Right forelimb (tissue), 1 donor: ENCODE data around the gene FIZ1.

ENCODE experiments used
- DNase-seq: peaks from one replicate; pipeline ENCODE4 v3.0.0-alpha.2; 2018

The FIZ1 gene

DNA sequence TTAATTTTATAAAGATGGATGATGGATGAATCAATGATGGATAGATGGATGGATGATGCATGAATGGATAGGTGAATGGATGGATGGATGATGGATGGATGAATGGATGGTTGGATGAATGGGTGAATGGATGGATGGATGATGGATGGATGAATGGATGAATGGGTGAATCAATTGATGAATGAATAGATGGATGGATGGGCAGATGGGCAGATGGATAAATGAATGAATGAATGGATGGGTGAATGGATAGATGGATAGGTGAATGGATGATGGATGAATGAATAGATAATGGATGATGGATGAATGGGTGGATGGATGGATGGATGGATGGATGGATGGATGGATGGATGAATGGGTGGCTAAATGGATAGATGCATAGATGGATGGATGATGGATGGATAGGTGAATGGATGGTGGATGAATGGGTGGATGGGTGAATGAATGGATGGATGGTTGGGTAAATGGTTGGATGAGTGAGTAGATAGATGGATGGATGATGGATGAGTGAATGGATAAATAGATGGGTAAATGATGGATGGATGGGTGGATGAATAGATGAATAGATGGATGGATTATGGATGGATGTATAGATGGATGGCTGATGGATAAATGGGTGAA is 31.5 kb downstream of the FIZ1 start:
- DNase-seq = no peak

DNA sequence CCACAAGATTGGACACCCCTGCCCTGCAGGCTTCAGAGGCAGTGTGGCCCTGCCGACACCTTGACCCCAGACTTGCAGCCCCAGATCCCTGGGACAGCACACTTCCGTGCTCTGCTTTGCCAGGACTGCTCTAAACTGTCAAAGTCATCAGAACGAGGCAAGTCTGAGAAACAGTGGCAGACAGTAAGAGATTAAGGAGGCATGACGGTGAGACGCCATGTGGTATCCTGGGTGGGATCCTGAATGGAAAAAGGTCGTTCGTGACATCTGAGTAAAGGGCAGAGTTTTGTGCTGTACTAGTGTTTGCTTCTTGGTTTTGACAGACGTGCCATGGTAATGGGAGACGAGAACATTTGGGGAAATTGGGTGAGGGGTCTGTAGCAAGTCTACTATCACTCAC is 32.5 kb downstream of the FIZ1 start:
- no peak for DNase-seq

DNA sequence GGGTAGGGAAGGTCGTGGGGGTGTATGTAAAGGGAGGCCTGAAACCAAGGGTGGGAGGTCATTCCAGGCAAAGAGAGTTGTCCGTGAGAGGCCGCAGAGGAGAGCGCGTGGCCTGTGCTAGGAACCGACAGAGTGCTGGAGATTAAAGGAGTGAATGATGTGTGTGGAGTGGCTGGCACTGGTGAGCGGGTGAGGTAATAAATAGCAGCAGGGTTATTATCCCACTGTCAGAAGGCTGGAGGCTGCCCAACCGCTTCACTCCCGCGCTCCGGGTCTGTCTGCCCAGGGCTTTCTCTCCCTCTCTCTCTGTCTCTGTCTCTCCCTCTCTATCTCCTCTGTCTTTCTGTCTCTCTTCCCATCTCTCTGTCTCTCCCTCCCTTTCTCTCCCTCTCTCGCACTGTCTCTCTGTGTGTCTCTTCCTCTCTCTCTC is 36.0 kb downstream of the FIZ1 start:
- DNase-seq = no peak

DNA sequence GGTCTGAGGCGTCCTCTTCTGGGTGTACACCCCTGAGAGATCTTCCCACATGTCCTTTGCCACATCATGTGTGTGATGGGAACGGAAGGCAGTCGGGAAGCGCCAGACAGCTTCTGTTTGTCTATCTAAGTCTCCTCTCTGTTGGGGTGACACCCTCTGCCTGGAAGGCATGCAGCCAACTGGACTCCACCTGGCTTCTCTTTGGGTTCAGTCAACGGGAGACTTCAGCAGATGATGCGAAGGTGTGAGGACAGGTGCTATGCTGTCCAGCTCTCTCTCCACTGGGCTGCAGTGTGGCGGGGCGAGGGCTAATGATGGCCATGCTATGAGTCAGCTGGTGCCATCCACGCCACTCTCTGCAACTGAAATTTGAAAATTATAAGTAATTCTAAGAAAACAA is 39.6 kb downstream of the FIZ1 start:
- DNase-seq = no peak

DNA sequence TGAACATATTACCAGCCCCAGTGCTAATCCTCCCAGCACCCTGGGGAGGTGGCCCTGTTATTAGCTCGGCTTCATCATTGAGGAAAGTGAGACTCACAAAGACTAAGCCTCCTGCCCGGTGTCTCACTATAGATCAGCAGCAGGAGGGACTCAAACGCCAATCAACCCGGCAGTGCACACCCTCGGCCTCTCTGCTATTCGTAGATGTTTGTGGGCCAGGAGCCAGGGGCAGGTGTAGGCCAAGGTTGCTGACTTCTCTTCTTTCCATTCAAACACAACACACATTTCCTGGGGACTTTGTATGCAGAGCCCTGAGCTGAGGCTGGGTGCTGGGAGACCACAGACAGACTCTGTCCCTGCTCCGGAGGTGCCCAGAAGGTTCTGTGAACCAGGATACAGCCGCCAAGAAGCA is 44.6 kb downstream of the FIZ1 start:
- DNase-seq = no peak

DNA sequence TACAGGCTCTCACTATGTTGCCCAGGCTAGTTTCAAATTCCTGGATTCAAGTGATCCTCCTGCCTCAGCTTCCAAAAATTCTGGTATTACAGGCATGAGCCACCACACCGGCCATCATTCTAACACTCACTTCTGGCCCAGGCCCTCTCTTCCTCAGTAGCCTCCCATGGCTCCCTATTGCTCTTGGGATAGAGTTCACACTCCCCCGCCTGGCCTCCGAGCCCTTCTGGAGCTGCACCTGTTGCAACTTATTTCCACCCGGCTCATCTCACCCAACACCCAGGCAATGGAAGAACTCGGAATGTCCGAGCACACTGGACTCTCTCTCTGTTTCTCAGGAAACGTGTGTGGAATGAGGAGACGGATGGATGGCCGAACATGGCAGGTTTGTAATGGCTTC is 45.0 kb downstream of the FIZ1 start:
- no peak for DNase-seq

DNA sequence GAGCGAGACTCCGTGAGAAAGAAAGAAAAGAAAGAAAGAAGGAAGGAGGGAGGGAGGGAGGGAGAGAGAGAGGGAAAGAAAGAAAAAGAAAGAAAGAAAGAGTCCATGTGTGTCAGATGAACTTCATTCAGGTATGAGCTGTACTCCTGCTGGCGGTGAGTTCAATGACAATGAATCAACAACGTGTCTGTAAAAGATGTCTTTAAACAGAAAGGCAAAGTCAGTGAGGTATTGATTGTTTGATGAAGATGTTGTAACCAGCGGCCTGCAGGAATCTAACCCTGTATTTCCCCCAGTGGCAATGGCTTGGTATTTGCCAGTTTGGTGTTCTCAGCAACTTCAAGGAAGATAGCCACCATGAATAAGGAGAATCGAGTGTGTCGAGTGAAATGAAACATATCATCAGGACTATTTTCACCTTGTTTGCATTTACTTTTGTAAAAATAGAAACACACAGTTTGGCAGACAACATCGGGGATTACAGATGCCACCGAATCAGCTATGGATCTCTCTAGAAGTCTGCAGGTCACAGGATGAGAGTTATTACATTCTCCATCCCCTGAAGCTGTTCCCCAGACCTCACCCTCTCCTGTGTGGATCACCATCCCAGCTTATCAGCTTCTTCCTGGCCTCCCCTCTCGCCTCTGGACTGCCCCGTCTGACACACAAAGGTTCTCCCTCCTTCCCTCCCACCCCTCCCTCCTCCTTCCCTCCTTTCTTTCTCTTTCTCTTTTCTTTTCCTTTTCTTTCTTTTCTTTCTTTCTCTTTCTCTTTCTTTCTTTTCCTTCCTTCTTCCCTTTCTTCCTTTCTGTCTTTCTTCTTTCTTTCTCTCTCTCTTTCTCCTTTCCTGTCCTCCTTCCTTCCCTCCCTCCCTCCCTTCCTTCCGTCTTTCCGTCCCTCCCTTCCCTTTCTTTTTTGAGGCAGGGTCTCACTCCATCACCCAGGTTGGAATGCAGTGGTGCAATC is 45.8 kb downstream of the FIZ1 start:
- DNase-seq = no peak

DNA sequence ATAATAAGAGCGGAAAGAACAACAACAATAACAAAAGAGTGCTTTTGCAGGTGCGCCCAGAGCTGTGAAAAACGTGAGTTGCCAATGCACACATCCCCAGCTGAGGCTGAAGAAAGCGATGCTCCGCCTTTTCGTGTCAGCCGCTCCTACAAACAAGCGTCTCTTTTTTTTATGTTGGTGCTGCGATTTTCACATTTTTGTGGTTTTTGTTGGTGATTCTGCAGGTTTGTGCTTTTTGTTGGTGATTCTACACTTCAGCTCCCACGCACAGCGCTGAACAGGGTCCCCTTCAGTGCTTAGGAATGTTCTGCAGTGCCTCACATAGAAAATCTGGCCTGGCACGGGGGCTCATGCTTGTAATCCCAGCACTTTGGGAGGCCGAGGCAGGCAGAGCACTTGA is 46.7 kb downstream of the FIZ1 start:
- no peak for DNase-seq

DNA sequence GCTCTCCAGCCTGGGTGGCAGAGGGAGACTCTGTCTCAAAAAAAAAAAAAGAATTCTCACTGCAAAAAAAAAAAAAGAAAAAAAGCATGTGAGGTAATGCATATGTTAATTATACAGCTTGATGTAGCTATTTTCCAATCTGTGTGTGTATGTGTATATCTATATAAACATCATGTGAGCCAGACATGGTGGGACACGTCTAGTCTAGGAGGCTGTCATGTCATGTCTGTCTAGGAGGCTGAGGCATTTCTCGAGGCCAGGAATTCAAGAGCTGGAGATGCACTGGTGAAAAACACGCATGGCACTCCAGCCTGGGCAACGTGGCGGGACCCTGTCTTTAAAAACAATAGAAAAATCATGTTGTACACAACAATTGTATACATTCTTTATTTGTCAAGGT is 47.1 kb downstream of the FIZ1 start:
- DNase-seq = no peak

DNA sequence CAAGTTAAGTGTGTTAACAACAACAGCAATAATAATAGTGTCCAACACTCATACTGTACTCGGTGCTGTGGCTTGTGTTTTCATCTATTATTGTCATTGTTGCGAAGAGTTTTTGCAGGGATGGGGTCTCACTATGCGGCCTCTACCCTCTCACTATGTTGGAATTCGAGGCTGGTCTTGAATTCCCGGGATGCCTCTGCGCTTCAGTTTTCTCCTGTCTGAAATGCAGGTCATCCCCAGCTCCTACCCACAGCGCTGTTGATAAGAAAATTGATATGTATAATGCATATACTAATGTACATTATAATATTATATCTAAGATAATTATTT is 49.0 kb downstream of the FIZ1 start:
- no peak for DNase-seq

DNA sequence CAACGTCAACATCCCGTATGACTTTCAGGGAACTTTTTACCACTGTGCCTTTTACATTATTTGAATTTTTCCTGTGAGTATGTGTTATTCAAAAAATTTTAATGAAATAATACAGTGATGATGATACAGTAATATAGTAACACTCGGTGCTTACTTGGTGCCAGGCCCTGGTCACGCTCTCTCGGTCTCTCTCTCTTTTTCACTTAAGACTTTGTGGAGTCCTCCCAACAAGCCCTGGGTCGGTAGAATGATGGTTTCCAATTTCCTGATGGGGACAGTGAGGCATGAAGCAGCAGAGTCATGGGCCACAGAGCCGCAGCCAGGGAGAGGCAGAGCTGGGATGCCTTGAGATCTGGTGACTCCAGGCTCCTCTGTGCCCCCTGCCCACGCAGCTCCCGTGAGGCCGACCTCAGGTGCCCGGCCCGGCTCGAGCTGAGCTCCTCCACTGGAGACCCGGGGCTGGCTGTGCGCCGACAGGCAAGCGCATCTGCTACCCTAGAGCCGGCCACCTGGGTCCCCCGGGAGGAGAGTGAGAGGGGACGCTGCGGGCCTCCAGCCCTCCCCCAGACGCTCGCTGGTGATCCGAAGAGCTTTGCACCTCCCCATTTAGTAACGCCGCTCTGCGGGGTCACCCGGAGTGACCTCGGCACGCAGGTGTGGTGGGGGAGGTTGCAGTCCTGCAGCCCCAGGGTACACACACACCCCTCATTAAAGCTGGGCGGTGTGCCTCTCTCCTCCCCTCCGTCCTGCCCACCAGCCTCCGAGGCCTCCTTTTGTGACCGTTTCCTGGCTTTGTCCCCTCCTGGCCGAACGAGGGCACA is 49.6 kb downstream of the FIZ1 start:
- DNase-seq = no peak

DNA sequence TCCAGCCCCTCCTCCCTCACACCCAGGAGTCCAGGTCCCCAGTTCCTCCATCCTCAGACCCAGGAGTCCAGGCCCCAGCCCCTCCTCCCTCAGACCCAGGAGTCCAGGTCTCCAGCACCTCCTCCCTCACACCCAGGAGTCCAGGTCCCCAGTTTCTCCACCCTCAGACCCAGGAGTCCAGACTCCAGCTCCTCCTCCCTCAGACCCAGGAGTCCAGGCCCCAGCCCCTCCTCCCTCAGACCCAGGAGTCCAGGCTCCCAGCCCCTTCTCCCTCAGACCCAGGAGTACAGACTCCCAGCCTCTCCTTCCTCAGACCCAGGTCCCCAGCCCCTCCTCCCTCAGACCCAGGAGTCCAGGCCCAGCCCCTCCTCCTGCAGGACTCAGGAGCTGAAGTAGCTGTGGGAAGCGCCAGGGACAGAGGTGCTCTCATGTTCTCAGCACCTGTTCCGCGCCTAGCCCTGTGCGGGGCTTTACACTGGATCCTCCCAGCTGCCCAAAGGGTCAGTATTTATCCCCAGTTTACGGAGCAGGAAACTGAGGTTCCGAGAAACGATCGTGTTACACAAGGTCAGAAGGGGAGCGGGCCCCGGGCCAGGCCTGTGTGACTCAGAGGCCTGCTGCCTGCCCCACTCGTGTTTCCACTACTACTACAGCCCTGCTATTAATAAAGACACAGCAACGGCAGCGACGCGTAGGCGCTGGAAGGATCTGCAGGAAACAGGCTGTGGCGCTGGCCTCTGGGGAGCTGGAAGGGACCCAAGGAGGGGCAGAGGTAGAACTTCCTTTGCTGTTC is 52.3 kb downstream of the FIZ1 start:
- DNase-seq = no peak

DNA sequence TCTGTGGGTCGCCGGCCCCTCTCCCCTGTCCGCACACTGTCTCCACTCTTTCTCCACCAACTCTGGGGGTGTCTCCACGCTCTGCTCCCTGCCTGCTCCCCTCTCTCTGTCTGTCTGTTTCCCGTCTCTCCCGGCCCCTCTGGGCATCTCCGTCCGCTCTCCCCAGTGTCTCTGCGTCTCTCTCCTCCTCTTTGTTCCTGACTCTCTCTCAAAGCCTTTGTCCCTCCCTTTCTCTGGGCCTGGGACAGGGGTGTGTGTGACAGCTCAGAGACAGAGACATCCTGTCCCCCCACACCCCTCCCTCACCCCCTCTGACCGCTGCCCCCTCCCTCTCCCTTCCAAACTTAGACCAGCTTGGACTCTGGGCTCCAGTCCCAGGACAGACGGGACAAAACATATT is 53.3 kb downstream of the FIZ1 start:
- no peak for DNase-seq

DNA sequence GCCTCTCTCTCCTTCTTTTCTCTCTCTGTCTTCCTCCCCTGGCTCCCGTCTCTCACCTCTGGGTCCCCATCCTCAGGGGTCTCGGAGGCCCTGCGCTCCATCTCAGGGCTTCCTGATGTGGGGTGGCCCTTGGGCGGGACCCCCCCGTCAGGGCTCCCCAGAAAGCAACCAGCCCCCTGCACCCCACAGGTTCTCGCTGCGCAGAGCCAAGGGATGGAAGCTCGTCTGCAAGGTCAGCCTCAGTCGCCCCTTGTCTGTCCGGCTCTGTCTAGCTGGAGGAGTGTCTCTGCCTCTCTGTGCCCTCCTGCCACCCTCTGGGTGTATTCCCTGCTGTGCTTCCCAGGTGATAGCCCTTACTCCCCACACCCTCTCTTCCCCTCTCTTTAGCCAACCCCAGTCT is 53.9 kb downstream of the FIZ1 start, which contains the start of gene SBK3:
TSS of gene SBK3 (minus strand) at position 101 of the 400 bp plus-strand sequence. CDS start at position 101, 0 bp downstream.
- DNase-seq = no peak

DNA sequence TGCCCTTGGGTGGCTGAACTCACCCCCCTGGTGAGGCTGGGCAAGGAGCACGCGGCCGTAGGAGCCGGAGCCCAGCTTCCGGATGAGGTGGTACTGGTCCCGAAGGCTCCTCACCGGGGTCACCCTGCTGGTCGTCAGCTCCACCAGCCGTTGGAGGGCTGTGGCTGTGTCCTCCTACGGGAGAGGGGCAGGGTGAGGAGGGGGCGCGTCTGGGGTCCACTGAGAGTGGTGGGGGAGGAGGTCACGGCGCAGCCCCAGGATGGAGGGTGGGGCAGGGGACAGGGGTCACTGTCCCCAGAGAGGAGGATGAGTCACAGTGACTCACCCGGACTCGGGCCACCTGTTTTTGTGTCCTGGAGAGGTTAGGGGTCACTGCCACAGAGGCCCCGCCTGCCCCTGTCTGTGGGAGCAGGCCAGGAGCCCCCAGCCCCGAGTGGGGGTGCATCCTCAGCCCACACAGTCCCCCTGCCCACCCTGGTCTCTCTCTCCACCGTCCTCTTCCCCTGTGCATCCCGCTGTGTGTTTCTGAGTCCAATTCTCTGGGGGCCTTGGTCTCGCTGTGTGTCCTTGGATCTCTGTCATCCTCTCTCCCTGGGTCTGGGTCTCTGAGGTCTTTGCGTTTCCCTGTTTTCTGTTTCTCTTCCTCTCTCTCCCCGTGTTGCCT is 54.4 kb downstream of the FIZ1 start:
- no peak for DNase-seq

DNA sequence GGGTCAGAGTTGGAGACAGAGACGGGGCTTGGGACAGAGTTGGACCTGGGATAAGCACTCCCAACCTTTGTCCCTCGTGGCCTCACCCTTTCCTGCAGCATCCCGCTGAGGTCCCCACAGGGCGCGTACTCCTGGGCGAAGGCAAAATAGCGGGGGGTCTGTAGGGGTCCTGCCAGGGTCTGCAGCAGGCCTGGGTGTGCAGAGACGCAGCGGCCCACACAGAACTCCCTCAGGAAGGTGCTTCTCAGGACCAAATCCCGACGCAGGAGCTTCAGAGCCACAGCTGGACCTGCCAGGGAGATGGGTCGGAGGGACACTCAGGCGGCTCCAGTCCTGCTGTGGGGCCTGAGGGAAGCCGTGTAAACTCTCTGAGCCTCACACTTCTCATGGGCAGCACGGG is 55.3 kb downstream of the FIZ1 start:
- no peak for DNase-seq

DNA sequence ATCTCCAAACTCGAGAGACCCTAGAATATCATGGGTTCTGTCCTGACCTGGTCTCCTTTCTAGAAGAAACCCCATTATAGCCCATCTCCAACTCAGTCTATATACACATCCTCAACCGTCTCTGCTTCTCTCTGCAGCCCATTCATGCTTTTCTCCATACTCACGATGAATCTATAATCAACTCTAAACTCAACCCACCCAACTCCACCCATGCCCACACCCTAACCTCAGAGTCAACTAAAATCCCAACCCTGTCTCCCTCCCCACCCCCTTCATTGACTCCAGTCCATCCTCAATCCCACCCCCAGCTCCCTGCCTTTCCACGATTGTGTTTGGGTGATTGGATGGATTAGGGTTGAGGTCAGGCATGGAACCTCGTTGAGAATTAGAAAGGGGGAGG is 55.8 kb downstream of the FIZ1 start:
- no peak for DNase-seq

DNA sequence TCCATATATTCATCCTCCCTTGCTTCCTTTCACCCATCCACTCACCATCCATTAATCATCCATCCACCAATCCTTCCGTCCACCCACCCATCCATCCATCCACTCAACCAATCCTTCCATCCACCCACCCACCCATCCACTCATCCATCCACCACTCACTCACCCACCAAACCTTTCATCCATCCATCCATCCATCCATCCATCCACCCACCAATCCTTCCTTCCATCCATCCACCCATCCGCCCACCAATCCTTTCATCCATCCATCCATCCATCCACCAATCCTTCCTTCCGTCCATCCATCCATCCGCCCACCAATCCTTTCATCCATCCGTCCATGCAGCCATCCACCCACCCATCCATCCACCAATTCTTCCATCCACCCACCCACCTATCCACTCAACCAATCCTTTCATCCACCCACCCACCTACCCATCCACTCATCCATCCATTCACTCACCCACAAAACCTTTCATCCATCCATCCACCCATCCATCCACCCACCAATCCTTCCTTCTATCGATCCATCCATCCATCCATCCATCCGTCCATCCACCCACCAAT is 56.9 kb downstream of the FIZ1 start:
- DNase-seq = no peak
